Measurements from ENCODE around the gene ABL1.
A peak's percentile ranks its signal among the peaks of the same experiment; 100 is the strongest.
"Not testable (repeated sequence)": the region's sequence is repeated elsewhere in the genome, so short reads cannot be mapped to it uniquely, and the experiment has no call there.

The ABL1 gene

DNA sequence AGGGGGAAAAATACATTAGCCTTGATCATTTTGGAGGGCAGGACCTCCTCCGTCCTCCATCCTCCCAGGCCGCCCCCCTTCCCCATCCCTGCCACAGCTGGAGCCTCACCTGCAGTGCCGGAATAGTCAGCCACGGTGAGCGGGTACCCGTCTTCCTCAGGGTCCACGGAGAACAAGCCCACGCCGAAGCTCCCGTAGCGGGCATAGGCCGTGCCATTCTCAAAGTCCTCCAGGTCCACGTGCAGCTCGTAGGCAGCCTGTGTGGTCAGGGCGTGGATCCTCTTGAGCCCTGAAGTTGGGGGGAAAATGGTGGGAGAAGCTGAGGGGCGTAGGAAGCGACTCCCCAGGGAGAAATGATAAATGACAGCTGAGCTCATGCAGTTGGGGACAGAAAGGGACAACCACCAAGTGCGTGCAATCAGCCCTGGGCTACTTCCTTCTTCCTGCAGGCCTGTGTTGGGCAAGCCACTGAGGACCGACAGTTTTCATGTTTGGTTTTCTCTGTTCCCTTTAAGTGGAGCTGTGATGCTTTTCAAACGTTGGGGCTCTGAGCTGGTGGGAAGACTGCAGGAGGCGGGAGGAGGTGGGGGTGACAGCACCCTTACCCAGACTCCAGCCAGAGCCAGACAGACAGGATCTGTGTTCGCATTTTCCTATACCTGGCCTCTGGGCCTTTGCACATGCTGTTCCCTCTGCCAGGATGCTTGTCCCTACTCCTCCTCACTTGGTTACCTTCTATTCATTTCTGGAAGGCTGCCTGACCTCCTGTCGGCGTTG lies 70.3 kb downstream of the ABL1 start:
- no peak for DNase-seq

DNA sequence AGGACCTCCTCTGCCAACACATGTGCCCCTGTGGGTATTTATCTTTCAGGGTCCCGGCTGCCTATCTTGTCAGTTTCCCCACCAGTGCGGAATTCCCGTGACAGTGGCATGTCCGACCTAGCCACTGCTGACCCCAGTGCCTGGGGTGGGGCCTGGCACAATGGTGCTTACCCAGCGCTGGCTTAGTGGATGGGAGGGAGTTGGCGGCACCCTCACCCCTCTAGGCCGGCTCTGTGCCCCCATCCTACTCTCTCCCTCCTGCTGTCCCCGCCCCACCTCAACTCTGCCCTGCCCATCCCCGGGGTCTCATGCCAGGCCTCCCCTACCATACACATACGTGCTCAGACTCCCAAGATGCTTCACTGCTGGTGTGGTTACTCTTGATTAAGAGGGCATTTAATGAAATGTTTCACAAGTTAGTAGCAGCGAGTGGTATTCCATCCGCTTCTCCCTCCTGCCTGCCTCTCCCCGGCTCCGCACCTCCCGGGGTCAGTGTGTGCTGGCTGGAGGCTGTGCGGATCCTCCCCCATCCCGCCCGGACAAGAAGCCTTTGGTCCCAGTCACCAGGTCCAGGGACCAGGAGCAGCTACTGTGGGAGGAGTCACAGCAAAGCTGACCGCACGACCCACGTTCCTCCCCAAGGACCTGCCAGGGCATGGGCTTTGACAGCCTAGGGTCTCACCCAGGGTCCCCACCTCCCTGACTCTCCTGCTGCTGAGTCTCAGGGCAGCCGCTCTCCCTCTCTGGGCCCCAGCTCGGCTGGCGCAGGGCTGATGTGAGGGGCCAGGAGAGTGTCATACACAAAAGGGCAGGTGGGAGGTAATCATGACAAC lies 71.1 kb downstream of the ABL1 start:
- DNase-seq = no peak

DNA sequence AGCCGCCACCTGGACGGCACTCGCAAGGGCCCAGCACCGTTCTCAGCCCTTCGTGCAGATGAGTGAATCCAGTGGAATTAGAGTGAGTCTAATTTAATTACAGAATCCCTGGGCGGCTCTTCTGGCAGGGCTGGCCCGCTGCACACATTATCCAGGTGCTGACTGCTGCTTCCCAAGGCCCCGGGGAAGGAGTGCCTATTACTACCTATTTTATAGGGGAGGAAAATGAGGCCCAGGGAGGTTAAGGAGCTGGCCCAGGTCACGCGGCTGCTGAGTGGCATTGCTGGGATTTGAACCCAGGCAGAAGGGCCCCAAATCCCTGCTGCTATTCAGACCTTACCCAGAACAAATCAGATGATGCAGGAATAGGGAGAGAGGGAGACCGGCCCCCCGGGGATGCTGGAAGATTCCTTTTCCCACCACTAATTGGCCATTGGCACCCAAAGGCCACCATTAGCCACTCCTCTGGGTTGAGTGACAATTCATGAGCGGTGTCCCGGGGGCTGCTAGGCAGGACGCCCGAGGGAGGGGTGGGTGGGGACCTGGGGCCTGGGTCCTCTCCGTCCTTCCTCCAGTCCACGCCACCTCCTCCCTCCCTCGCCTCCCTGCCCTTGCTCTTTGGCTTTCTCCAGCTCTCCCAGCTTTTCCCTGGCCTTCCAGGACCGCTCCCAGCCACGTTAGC lies 71.8 kb downstream of the ABL1 start:
- DNase-seq = no peak

DNA sequence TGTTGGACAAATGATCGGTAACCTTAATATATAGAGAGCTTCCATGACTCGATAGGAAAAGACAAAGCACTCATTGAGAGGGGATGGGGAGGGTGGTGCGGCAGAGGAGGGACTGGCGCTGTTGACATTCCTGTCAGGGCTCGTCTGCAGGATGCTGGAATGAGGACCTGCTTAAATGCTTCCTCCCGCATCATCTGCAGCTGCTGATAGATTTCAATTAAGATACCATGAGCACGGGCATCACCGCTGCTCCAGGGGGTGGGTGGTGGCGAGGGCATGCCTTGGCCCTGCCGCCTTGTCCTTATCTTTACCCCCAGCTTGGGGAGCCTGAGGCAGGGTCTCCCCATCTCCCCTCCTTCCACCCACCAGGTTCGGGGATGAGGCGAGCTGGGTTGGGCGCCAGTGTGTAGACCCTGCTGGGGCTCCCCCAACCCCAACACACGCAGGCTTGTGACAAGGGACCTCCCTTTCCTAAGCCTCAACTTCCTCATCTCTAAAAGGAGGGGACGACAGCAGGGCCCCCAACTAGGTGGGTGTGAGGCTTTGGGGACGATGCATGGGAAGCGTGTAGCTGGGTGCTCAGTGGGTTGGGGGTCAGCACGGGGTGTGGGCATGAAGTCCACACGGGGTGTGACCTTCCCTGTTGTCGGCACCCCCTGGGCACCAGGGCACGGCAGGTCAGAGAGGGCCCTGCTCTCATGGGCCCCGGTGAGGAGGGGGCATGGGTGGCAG lies 73.3 kb downstream of the ABL1 start:
- no peak for DNase-seq

DNA sequence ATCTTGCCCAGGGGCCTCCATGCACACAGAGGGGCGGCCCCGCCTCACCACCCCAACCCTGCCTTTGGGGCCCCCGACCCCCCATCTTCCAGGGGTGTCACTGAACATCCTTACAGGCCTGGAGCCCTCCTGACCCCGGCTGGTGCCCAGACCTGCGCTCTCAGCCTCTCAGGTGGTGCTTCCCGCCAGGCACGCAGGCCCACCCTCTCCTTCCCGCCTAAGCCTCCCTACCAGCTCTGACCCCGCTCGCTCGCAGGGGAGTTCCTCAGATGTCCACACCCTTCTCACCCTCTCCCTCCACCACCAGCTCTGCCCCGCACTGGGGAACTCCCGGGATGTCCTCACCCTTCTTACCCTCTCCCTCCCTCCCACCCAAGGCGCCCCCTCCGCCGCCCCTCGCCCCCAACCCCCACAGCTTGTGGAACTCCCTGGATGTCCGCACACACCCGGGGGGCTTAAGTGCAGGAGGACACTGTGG lies 73.9 kb downstream of the ABL1 start:
- DNase-seq = no peak

DNA sequence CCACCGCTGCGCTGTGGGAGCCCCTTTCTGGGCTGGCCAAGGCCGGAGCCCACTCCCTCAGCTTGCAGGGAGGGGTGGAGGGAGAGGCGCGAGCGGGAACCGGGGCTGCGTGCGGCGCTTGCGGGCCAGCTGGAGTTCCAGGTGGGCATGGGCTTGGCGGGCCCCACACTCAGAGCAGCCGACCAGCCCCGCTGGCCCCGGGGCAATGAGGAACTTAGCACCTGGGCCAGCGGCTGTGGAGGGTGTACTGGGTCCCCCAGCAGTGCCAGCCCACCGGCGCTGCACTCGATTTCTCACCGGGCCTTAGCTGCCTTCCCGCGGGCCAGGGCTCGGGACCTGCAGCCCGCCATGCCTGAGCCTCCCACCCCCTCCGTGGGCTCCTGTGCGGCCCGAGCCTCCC lies 75.0 kb downstream of the ABL1 start:
- not testable (repeated sequence) for DNase-seq

DNA sequence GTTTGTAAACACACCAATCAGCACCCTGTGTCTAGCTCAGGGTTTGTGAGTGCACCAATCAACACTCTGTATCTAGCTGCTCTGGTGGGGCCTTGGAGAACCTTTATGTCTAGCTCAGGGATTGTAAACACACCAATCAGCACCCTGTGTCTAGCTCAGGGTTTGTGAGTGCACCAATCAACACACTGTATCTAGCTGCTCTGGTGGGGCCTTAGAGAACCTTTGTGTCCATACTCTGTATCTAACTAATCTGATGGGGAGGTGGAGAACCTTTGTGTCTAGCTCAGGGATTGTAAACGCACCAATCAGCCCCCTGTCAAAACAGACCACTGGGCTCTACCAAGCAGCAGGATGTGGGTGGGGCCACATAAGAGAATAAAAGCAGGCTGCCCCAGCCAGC lies 75.6 kb downstream of the ABL1 start:
- not testable (repeated sequence) for DNase-seq

DNA sequence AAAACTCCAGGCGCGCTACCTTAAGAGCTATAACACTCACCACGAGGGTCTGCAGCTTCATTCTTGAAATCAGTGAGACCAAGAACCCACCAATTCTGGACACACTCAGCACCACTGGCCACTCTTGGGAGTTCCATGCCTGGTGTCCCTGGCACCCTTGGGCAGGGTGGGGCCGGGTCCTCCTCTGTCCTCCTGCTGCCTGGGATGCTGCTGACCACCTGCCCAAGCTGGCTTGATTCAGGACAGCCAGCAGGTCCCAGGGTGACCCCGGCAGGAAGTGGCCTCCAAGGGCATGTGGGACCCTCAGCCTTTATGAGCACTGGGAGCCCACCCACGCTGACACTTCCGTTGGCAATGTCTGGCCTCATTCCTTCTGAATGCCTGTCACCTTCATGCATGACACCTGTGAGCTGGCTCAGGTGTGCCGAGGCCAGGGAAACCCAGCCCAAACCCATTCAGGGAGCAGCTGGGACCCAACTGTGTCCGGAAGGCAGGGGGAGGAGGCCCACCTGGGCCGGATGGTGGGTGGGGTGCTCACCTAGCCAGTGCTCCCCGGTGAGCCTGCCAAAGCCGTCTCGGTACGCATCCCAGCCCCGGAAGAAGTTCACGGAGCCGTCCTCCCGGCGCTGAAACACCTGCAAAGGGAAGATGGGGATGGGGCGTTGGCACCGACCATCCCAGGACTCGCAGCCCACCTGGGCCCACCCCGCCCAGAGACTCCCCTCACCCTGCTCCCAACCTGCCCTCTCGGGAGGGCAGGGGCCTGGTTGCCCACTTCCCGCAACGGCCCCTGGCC lies 76.4 kb downstream of the ABL1 start:
- DNase-seq = no peak

DNA sequence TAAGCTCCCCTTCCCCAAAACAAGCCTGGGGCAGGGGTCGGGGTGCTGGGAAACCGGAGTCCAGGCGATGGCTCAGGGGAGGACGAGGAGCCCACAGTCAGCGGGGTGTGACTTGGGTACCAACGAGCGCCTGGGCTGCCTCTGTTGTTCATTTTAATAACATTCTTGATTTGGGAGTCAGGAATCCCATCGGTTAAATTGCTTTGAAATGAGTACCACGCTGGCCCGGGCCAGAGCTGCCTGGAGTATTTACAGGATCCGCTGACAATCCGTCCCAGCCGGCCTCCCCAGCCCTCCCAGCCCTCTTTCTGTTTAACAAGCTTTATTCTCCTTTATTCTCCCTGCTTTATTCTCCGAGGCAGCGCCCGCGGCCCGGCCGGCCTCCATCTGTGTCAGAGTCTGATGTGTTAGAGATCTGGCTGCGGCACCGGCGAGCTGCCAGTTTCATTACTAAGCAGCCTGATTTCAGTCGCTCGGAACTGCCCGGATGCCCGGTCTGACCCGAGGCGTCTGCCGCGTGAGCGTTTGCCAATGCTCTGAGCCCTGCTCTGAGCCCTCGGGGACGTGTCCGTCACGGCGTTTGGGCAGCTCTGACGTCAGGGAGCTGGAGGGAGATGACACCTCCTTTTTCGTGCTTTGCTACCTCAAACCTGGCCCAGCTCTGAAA lies 78.0 kb downstream of the ABL1 start:
- peak; percentile 46 for DNase-seq

DNA sequence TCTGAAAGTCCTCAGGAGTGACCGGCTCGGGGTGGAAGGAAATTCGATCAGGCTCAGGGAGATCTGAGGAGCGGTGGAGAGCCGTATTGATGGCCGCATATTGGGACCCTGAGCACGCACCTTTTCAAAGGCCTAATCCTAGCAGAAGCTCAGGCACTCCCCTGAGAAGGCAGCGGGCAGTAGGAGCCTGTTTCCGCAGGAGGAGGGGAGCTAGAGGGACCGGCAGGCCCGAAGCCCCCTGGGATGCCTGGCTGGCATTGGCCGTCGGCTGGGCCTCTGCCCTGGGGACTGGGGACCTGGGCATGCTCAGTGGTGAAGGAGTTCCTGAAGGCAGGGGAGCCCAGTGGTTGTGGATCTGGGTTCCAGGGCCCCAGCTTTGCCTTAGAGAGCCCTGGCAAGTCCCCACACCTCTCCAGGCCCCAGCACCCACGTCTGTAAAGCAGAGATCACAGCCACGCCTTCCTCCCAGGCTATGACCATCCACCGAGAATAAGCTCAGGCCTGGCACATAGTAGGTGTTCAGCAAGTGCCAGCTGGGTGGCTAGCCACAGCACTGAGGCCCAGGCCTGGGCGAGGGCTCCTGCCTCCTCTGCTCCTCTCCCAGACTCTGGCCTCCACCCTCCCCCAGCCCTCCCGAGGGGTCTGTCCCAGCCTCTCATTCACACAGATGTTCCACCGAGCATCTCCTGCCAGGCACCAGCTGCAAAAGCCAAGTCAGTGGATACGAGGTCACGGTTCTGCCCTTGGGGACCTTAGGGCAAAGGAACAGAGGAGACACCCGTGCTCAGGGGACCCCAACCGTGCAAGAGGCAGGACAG lies 78.8 kb downstream of the ABL1 start:
- no peak for DNase-seq

DNA sequence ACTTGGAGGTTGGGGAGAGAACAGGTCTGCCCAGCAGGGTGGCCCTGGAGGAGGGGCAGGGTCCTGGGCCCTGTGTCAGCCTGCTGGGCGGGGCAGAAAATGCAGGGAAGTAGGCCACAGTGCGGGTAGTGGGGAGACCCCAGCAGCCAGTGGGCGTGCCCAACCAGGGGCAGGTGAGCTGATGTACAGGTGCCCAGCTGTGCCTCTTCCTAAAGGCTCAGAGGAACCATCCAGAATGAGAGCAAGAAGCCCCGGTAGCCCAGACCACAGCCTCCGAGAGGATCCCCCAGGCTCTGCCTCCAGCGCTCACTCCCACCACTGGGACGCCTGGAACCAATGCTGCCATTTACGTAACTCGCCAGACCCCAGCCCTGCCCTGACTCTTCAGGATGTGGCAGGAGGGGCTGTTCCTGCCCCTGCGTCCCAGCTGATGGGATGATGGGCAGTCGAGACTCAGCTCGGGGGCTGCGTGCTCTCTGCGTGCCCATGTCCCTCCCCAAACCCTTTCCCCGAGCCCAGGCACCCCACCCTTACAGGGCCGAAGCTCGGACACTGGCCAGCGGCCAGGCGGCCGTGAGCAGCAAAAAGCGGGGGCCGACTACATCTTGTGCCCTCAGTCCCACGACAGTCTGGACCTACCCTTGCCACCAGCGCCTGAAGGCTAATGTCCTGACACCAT lies 79.5 kb downstream of the ABL1 start:
- DNase-seq = no peak

DNA sequence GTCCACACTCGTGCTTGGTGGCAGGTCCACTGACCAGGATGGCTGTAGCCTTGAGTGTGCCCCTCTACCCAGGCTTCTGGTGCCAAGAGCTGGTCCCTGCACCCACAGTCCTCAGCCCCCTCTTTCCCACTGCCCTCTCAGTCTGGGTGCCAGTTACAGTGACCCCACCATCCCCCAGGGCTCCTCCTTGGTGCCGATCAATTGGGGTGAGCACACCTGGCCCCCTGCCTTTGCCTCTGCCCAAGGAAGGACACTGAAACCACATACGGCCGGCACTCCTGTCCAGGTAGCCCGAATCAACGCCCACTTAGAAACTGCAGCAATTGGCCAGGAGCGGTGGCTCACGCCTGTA lies 80.0 kb downstream of the ABL1 start:
- no peak for DNase-seq

DNA sequence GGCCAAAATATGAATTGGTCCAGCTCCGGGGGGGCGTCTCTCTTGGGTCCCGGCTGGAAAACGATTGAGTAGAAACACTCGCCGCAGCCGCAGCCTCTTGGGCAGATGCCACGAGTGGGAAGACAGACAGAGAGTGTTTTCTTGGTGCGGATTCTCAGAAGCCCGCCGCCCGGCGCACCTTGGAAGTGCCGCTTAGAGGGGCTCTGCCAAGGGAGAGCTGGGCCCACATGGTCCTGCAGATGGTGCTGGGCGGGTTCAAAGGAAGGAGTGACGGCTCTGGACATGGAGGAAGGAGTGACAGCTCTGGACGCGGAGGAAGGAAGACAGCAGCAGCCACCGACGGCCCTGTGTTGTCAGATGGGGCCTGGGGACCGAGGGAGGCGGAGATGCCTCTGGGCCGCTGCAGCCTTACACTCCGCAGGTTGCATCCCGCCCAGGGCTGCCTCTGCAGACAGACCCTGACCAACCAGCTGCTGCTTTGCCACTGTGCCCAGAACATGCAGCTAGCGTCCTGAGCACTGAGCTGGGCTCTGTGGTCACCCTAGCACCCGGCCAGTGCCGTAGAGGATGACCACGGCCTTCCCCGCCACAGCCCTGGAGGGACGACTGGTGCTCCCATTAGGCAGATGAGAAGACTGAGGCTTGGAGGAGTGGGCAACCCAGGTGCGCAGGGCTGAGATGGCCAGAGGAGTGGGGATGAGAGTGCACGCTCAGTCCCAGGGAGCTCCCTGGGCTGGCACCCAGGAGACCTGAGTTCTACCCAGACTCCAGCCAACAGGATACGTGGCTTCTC lies 82.3 kb downstream of the ABL1 start:
- no peak for DNase-seq

DNA sequence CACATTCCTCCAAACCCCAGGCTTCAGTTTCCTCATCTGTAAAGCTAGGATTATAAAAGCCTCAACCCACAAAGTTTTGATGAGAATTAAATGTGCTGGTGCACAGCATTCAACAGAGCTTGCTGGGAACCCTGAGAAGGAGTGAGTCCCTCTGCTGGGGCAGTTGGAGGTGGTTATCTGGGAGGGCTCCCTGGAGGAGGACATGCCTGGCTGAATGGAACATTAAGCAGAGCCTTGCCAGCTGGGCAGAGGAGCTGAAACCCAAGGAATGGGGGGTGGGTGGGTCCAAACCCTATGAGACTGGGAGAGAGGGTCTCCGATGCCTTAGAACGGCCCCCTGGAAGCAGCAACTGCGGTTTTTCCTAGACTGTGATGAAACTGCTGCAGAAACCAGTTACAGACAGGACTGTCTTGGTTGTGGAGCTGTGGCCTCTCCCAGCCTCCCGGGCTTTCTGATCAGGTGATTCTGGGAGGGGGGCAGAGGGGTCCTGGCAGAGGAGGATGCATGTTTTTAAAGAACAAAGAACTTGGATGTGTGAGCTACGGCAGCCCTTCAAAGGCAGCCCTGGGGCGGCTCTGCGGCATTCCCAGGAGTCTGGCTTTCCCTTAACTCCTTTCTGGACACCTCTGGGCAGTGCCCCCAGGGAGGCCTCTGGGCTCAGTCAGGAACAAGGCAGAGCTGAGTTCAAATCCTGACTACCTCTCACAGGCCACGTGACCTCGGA lies 83.2 kb downstream of the ABL1 start:
- DNase-seq = no peak

DNA sequence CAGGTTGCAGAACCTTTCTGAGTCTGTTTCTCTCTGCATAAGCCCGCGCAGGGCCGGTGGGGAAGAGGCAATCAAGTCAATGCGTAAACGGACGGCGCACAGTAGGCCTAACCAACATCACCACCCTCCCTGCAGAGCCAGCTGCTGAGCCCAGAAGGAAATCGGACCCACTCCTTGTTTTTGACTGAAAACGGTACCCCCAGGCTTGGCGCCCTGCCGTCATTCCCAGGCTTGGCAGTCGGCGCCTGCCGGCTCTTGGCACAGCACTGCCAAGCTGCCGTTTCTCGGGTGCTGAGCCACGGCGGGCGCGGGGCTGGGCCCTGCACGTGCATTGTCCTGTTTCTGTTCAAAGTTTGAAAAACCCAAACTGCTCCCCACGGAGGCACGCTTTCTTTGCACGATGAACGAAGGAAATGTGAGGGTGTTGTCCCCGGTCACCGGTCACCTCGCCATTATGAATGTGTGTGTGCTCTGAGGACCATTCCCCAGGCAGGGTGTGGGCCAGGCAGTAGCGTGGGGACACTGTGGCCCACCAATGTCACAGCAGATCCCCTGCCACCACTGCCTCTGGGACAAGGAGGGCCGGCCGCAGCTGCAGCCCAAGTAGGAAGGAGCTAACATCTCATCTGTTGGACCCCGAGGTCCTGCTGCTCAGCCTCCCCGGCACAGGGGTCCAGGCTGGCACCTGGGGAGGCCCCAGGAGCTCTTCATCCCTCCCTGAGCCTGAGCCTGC lies 83.9 kb downstream of the ABL1 start:
- no peak for DNase-seq

DNA sequence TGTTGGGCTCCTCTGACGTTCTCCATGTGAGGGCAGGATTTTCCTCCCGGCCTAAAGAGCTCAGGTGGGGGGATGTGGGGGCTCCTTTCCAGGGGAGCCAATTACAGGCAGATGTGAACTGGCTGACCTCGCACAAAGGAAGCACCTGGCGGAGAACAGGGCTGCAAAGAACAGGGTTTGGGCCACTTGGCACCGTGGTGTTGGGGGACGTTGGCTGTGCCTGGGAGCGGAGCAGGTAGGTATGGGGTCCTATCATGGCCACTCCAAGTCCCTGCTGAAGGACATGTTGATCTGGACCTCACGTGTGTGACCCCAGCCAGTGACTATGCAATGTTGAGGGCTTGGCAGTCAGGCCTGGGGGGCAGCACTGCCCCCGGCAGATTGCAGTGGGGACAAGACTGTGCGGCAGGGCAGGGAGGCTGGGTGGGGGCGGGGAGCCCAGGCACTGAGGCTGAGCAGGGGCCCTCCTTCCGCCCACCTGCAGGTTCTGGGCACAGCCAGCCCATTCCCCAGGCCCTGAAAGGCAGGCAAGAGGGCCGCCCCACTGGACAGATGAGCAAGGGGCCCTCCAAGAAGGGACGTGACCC lies 84.6 kb downstream of the ABL1 start:
- no peak for DNase-seq

DNA sequence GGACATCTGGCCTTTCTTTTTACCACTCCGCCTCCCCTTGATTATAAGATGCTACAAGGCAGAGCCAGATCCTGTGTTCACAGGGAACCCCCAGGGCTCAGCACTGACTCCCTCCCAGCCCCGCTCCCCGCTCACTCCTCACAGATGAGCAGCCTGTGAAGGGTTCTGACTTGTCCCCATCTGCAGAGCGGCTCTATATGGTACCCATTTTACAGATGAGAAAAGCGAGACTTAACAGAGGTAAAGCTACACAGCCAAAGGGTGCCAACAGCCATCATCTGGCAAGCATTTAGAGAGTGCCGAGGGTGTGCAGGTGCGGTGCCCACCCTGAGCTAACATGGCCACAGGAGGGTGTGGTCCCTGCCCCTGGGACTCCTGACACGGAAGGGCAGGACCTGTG lies 85.2 kb downstream of the ABL1 start:
- DNase-seq = no peak

Data from fibroblast of skin of abdomen (primary cell).